Neural progenitor cell (in vitro differentiated cells): ENCODE data around the gene ABHD1. TPM values are rescaled to one million over a fixed set of nuclear protein-coding genes. Genes with fewer than 3 reads are reported as not detected.

Experiments
- DNase-seq: peaks from one replicate; pipeline ENCODE4 v3.0.0-alpha.2; 2016; ENCODE audit warnings: low spot score
- H2AFZ ChIP-seq: fragments of 200-600 bp; sonication (generic); replicated peaks from 2 replicates; pipeline ENCODE4 v1.6.1; 2016; ENCODE audit warnings: antibody characterized with exemption
- H3F3A ChIP-seq: fragments of 200-600 bp; sonication (generic); 2 replicates; pipeline ENCODE4 v1.6.1; 2016; ENCODE audit warnings: antibody characterized with exemption, low read depth
- H3K27ac ChIP-seq: fragments of 200-600 bp; sonication (generic); 2 replicates; pipeline ENCODE4 v1.5.1; 2016; ENCODE audit warnings: mild to moderate bottlenecking
- H3K27me3 ChIP-seq: fragments of 200-600 bp; sonication (generic); 2 replicates; pipeline ENCODE4 v1.6.1; 2016; ENCODE audit warnings: mild to moderate bottlenecking, moderate library complexity
- H3K36me3 ChIP-seq: fragments of 200-600 bp; sonication (generic); 2 replicates; pipeline ENCODE4 v1.5.1; 2016
- H3K4me1 ChIP-seq: fragments of 200-600 bp; sonication (generic); 2 replicates; pipeline ENCODE4 v1.6.1; 2016; ENCODE audit warnings: mixed run types
- H3K4me2 ChIP-seq: fragments of 200-600 bp; sonication (generic); 2 replicates; pipeline ENCODE4 v1.6.1; 2016
- H3K4me3 ChIP-seq: fragments of 200-600 bp; sonication (generic); 2 replicates; pipeline ENCODE4 v1.5.1; 2016
- H3K79me2 ChIP-seq: fragments of 200-600 bp; sonication (generic); 2 replicates; pipeline ENCODE4 v1.6.1; 2016; ENCODE audit warnings: low read depth
- H3K9ac ChIP-seq: fragments of 200-600 bp; sonication (generic); 2 replicates; pipeline ENCODE4 v1.6.1; 2016
- H3K9me3 ChIP-seq: fragments of 200-600 bp; sonication (generic); 2 replicates; pipeline ENCODE4 v1.5.1; 2016; ENCODE audit warnings: low read depth
- H4K20me1 ChIP-seq: fragments of 200-600 bp; sonication (generic); 2 replicates; pipeline ENCODE4 v1.6.1; 2016; ENCODE audit warnings: low read depth
- H3K27ac Mint-ChIP-seq: 3 replicates; pipeline ENCODE4 v1.8.0; 2021; ENCODE audit warnings: mixed read lengths
- H3K27me3 Mint-ChIP-seq: 2 replicates; pipeline ENCODE4 v1.8.0; 2022; ENCODE audit warnings: low read depth, mild to moderate bottlenecking, inconsistent platforms, moderate library complexity, mixed read lengths; ENCODE audit not compliant: insufficient read depth
- H3K36me3 Mint-ChIP-seq: 3 replicates; pipeline ENCODE4 v1.8.0; 2021; ENCODE audit warnings: mixed read lengths
- H3K4me1 Mint-ChIP-seq: 3 replicates; pipeline ENCODE4 v1.8.0; 2021; ENCODE audit warnings: mixed read lengths
- H3K4me3 Mint-ChIP-seq: 3 replicates; pipeline ENCODE4 v1.8.0; 2021; ENCODE audit warnings: mild to moderate bottlenecking, moderate library complexity, mixed read lengths
- H3K9me3 Mint-ChIP-seq: 3 replicates; pipeline ENCODE4 v1.8.0; 2020; ENCODE audit warnings: mixed read lengths
- EZH2 ChIP-seq: fragments of 200-600 bp; sonication (generic); IDR thresholded peaks from 2 replicates; pipeline ENCODE4 v1.6.1; 2017; ENCODE audit warnings: antibody characterized with exemption, mild to moderate bottlenecking, moderate library complexity
- EZH2phosphoT487 ChIP-seq: fragments of 200-600 bp; sonication (generic); IDR thresholded peaks from 2 replicates; pipeline ENCODE4 v1.6.1; 2017; ENCODE audit warnings: antibody characterized with exemption
- total RNA-seq: library from RNA; depleted of rRNA; stranded (reverse); fragments of >200 nt; gene quantifications from 2 replicates; pipeline ENCODE4 v1.2.3, GENCODE V29; 2015; ENCODE audit warnings: low replicate concordance
- TF ChIP-seq, protein P1 (sequence below): fragments of 200-600 bp; sonication (generic); IDR thresholded peaks from 2 replicates; pipeline ENCODE4 v1.5.1; 2017; ENCODE audit warnings: antibody characterized with exemption, mild to moderate bottlenecking

The ABHD1 gene
- total RNA-seq, 1 donor from 2014 or later: 0.65 TPM

GRCh38 chr2:27133195-27133875 is 9.7 kb downstream of the ABHD1 start:
- peak overlapping the region; percentile 83 for H3K4me2 ChIP-seq
- H2AFZ ChIP-seq: no peak overlapping the region
- H3K27ac ChIP-seq: no peak overlapping the region
- H3K27me3 Mint-ChIP-seq: peaks cover 10% of the 10 kb centered on the region
- peaks cover 17% of the 10 kb centered on the region for H3K79me2 ChIP-seq
- peak overlapping the region; percentile 83 for H3K4me3 ChIP-seq
- TF ChIP-seq, protein P1, sequence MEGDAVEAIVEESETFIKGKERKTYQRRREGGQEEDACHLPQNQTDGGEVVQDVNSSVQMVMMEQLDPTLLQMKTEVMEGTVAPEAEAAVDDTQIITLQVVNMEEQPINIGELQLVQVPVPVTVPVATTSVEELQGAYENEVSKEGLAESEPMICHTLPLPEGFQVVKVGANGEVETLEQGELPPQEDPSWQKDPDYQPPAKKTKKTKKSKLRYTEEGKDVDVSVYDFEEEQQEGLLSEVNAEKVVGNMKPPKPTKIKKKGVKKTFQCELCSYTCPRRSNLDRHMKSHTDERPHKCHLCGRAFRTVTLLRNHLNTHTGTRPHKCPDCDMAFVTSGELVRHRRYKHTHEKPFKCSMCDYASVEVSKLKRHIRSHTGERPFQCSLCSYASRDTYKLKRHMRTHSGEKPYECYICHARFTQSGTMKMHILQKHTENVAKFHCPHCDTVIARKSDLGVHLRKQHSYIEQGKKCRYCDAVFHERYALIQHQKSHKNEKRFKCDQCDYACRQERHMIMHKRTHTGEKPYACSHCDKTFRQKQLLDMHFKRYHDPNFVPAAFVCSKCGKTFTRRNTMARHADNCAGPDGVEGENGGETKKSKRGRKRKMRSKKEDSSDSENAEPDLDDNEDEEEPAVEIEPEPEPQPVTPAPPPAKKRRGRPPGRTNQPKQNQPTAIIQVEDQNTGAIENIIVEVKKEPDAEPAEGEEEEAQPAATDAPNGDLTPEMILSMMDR: no peak
- no peak for TF ChIP-seq EZH2phosphoT487
- no peak for TF ChIP-seq EZH2
- H3K9me3 ChIP-seq: no peaks in the 10 kb centered on the region
- no peaks in the 10 kb centered on the region for H3K9me3 Mint-ChIP-seq
- no peak overlapping the region for H3K27ac Mint-ChIP-seq
- H3K4me3 Mint-ChIP-seq: peak overlapping the region; percentile 95
- H3K36me3 ChIP-seq: no peaks in the 10 kb centered on the region
- no peaks in the 10 kb centered on the region for H3K27me3 ChIP-seq
- H3K36me3 Mint-ChIP-seq: peaks cover 16% of the 10 kb centered on the region
- peak overlapping the region; percentile 81 for H3K9ac ChIP-seq
- H3K4me1 Mint-ChIP-seq: peaks cover 13% of the 10 kb centered on the region
- no peak for DNase-seq
- peaks cover 6% of the 10 kb centered on the region for H3K4me1 ChIP-seq
- peaks cover 15% of the 10 kb centered on the region for H4K20me1 ChIP-seq
- H3F3A ChIP-seq: peaks cover 8% of the 10 kb centered on the region

- TF ChIP-seq EZH2phosphoT487: no peak
- peak; percentile 35 for TF ChIP-seq EZH2
- TF ChIP-seq, protein P1: peak; percentile 54
- Mint-ChIP-seq H3K4me3 (peak within 1 kb of the TSS; percentile 95), H3K36me3 (peaks cover 16% of the 10 kb centered on the region), H3K4me1 (peaks cover 13% of the 10 kb centered on the region), H3K27me3 (peaks cover 10% of the 10 kb centered on the region), H3K27ac (no peak within 1 kb of the TSS), H3K9me3 (no peaks in the 10 kb centered on the region)
- peaks cover 15% of the 10 kb centered on the region for H4K20me1 ChIP-seq
- peak within 1 kb of the TSS; percentile 83 for H3K4me3 ChIP-seq
- peaks cover 6% of the 10 kb centered on the region for H3K4me1 ChIP-seq
- peak; percentile 99 for DNase-seq
- H3K4me2 ChIP-seq: peak within 1 kb of the TSS; percentile 83
- no peaks in the 10 kb centered on the region for H3K27me3 ChIP-seq
- peak within 1 kb of the TSS; percentile 77 for H2AFZ ChIP-seq
- peak within 1 kb of the TSS; percentile 81 for H3K9ac ChIP-seq
- H3K79me2 ChIP-seq: peaks cover 17% of the 10 kb centered on the region
- H3F3A ChIP-seq: peaks cover 8% of the 10 kb centered on the region
- no peak within 1 kb of the TSS for H3K27ac ChIP-seq
- no peaks in the 10 kb centered on the region for H3K9me3 ChIP-seq
- no peaks in the 10 kb centered on the region for H3K36me3 ChIP-seq
Observed at GRCh38 chr2:27133905-27134780, 10.5 kb downstream of the ABHD1 start, which contains the start of gene PREB. PREB (minus strand) TSS chr2:27134636; CDS start chr2:27134421, 215 bp downstream.

DNA sequence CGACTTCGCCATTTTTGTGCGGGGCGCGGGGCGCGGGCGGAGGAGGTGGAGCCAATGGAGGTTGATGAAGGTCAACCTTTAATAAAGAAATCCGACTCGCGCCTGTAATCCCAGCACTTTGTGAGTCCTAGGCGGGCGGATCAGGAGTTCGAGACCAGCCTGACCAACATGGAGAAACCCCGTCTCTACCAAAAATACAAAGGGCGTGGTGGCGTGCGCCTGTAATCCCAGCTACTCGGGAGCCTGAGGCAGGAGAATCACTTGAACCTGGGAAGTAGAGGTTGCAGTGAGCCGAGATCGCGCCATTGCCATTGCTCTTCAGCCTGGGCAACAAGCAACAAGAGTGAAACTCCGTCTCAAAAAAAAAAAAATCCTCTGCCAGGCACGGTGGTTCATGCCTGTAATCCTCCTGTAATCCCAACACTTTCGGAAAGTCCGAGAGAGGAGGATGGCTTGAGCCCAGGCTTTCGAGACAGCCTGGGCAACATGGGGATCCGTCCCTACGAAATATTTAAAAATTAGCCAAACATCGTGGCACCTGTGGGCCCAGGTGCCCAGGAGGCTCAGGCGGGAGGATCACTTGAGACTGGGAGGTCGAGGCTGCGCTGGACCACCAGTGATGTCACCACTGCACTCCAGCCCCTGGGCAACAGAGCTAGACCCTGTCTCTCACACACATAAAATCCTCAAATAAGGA is 11.3 kb downstream of the ABHD1 start:
- peak overlapping the region; percentile 83 for H3K4me3 ChIP-seq
- no peak overlapping the region for H3K27ac Mint-ChIP-seq
- DNase-seq: no peak
- H3K4me2 ChIP-seq: peak overlapping the region; percentile 83
- peaks cover 17% of the 10 kb centered on the region for H3K79me2 ChIP-seq
- H3K27me3 Mint-ChIP-seq: peaks cover 7% of the 10 kb centered on the region
- no peak overlapping the region for H3K9ac ChIP-seq
- H3K4me3 Mint-ChIP-seq: peak overlapping the region; percentile 95
- H3K36me3 ChIP-seq: no peaks in the 10 kb centered on the region
- no peak for TF ChIP-seq EZH2phosphoT487
- no peak overlapping the region for H3K27ac ChIP-seq
- peaks cover 6% of the 10 kb centered on the region for H3K4me1 ChIP-seq
- H3K4me1 Mint-ChIP-seq: peaks cover 13% of the 10 kb centered on the region
- H3K27me3 ChIP-seq: no peaks in the 10 kb centered on the region
- peaks cover 12% of the 10 kb centered on the region for H3K36me3 Mint-ChIP-seq
- no peaks in the 10 kb centered on the region for H3K9me3 ChIP-seq
- H3F3A ChIP-seq: peaks cover 8% of the 10 kb centered on the region
- H2AFZ ChIP-seq: peak overlapping the region; percentile 61
- H3K9me3 Mint-ChIP-seq: no peaks in the 10 kb centered on the region
- peaks cover 15% of the 10 kb centered on the region for H4K20me1 ChIP-seq
